ENCODE data around the gene RNASEH1. TPM values are rescaled to one million over a fixed set of nuclear protein-coding genes. Genes with fewer than 3 reads are reported as not detected.

RNASEH1 gene
- total and polyA plus RNA-seq, 2 of the 8 experiments (the other 6 are each of a cell fraction or from before 2014, with no cell fraction given) = 11.7 to 42.7 TPM

DNA sequence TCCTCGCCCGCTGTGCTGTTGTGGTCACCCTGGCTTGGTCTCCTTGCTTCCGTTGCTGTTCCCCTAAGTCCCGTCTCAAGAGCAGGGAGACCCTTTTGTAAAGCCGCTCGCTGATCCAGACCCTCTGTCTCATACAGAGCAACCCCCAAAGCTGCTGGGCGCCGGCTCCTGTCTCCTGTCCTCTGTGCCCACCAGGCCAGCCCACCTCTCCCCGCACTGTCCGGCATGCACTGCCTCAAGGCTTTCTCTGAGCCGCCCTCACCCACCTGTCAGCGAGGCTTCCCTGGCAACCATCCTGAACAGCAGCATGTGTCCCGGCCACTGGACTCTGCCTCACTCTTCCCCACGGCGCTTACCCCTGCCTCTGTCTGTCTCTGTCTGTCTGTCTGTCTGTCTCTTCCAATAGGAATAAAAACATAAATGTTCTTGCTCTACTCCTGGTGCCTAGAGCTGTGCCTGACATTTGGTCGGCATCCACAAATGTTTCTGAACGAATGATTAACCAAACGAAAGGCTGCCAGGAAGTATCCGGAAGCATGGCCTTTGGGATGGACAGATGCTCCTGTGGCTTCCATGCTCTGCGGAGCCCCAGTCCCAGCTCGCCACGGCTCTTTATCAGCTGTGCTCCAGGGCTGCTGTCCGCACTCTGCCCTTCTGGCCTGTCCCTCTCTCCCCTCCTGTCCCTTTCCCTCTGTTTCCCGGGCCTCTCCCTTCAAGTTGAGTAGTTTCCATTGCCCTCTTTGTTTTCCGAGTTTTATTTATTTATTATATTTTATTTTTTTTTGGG, 44.6 kb upstream of the RNASEH1 start (continued):
- TF ChIP-seq, protein P1, sequence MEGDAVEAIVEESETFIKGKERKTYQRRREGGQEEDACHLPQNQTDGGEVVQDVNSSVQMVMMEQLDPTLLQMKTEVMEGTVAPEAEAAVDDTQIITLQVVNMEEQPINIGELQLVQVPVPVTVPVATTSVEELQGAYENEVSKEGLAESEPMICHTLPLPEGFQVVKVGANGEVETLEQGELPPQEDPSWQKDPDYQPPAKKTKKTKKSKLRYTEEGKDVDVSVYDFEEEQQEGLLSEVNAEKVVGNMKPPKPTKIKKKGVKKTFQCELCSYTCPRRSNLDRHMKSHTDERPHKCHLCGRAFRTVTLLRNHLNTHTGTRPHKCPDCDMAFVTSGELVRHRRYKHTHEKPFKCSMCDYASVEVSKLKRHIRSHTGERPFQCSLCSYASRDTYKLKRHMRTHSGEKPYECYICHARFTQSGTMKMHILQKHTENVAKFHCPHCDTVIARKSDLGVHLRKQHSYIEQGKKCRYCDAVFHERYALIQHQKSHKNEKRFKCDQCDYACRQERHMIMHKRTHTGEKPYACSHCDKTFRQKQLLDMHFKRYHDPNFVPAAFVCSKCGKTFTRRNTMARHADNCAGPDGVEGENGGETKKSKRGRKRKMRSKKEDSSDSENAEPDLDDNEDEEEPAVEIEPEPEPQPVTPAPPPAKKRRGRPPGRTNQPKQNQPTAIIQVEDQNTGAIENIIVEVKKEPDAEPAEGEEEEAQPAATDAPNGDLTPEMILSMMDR (IDR thresholded peaks at IDR 0.05; ENCODE audit: control extremely low read depth in 1 of 3, insufficient read depth in 1 of 3, low read depth in 1 of 3, low read length in 3 of 3) = no peak
- TF ChIP-seq, protein P2, sequence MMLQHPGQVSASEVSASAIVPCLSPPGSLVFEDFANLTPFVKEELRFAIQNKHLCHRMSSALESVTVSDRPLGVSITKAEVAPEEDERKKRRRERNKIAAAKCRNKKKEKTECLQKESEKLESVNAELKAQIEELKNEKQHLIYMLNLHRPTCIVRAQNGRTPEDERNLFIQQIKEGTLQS (IDR thresholded peaks at IDR 0.05; ENCODE audit: insufficient read depth, low read depth, low read length) = no peak
- TF ChIP-seq GABPA (IDR thresholded peaks at IDR 0.05; ENCODE audit: borderline replicate concordance, insufficient read depth, low read length) (no peak), SAP30 (IDR thresholded peaks at IDR 0.05; ENCODE audit: insufficient read depth, insufficient replicate concordance, low read length) (no peak), RXRA (IDR thresholded peaks at IDR 0.05; ENCODE audit: insufficient read depth, low read depth, low read length) (no peak), CEBPB (IDR thresholded peaks at IDR 0.05; ENCODE audit: low read depth, low read length) (no peak), RBBP5 (IDR thresholded peaks at IDR 0.05; ENCODE audit: borderline replicate concordance, low read depth, low read length) (no peak), BACH1 (IDR thresholded peaks at IDR 0.05; ENCODE audit: low read length) (no peak), SP1 (IDR thresholded peaks at IDR 0.05; ENCODE audit: low read depth, low read length) (no peak)
- TF ChIP-seq, protein P3, sequence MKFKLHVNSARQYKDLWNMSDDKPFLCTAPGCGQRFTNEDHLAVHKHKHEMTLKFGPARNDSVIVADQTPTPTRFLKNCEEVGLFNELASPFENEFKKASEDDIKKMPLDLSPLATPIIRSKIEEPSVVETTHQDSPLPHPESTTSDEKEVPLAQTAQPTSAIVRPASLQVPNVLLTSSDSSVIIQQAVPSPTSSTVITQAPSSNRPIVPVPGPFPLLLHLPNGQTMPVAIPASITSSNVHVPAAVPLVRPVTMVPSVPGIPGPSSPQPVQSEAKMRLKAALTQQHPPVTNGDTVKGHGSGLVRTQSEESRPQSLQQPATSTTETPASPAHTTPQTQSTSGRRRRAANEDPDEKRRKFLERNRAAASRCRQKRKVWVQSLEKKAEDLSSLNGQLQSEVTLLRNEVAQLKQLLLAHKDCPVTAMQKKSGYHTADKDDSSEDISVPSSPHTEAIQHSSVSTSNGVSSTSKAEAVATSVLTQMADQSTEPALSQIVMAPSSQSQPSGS (IDR thresholded peaks at IDR 0.05; ENCODE audit: low read length) = no peak

Data from H1 (cell line).